Kidney tubule cell (primary cell): ENCODE measurements around the gene CLEC12A.

ENCODE experiments used
- DNase-seq: peaks from one replicate; pipeline ENCODE4 v3.0.0-alpha.2; 2018; ENCODE audit warnings: low spot score

CLEC12A gene

GRCh38 chr12:10033783-10034545, 62.8 kb downstream of the CLEC12A start:
- DNase-seq = peak; percentile 9
